ENCODE measurements around the gene IKZF3.

- TF ChIP-seq EZH2 (IDR thresholded peaks at IDR 0.05; ENCODE audit: insufficient read depth, low read length): no peak
- no peak for TF ChIP-seq CTCF (IDR thresholded peaks at IDR 0.05; ENCODE audit: insufficient read depth, low read depth, low read length)
These were observed 64.7 kb downstream of the IKZF3 start for GRCh38 chr17:39799395-39799794.
